Tibial nerve (tissue), 4 donors: ENCODE measurements around the gene TEKT1. TPM values are rescaled to one million over a fixed set of nuclear protein-coding genes. Genes with fewer than 3 reads are reported as not detected.

Source experiments
- DNase-seq, 2 donors: peaks; one replicate each; pipeline ENCODE4 v3.0.0-alpha.2; 2019; ENCODE audit warnings: low spot score in 2 of 2
- H3K27ac ChIP-seq, 4 donors: fragments of 200-600 bp; sonication (generic) in 3 of 4; one replicate each; pipeline ENCODE4 v1.5.1; 2017 to 2019; ENCODE audit warnings: mild to moderate bottlenecking in 1 of 4
- H3K27me3 ChIP-seq, 2 donors: fragments of 200-600 bp; sonication (generic) in 1 of 2; one replicate each; pipeline versions ENCODE4 v1.5.1 to v1.6.0; 2017 to 2019
- H3K36me3 ChIP-seq, 3 donors: fragments of 200-600 bp; sonication (generic); one replicate each; pipeline ENCODE4 v1.5.1; 2018 to 2019
- H3K4me1 ChIP-seq, 4 donors: fragments of 200-600 bp; sonication (generic) in 3 of 4; one replicate each; pipeline ENCODE4 v1.5.1; 2017 to 2019
- H3K4me3 ChIP-seq, 4 donors: fragments of 200-600 bp; sonication (generic) in 3 of 4; one replicate each; pipeline ENCODE4 v1.5.1; 2017 to 2019; ENCODE audit warnings: mild to moderate bottlenecking in 1 of 4, moderate library complexity in 1 of 4
- H3K9me3 ChIP-seq, 4 donors: fragments of 200-600 bp; sonication (generic) in 3 of 4; one replicate each; pipeline ENCODE4 v1.5.1; 2017 to 2019
- CTCF ChIP-seq, 5 experiments: fragments of 200-600 bp in 3 of 5; fragments of 450-650 bp in 2 of 5; sonication (generic) in 3 of 5; IDR thresholded peaks; one replicate each; pipeline ENCODE4 v1.5.1; 2016 to 2019; ENCODE audit warnings: antibody characterized with exemption in 5 of 5, mild to moderate bottlenecking in 3 of 5, moderate library complexity in 2 of 5
- EP300 ChIP-seq, 2 donors: sonication (generic); formaldehyde crosslinking; IDR thresholded peaks; one replicate each; pipeline ENCODE4 v1.6.1; 2017; ENCODE audit warnings: antibody characterized with exemption in 2 of 2, mild to moderate bottlenecking in 1 of 2
- POLR2A ChIP-seq, 2 donors: fragments of 450-650 bp; IDR thresholded peaks; one replicate each; pipeline ENCODE4 v1.6.1; 2017; ENCODE audit warnings: antibody characterized with exemption in 2 of 2, mild to moderate bottlenecking in 2 of 2, moderate library complexity in 2 of 2
- WGBS, 2 donors: methylation state at CpG; one replicate each; pipeline ENCODE4 v1.1.5; 2018; 5-methylcytosine and 5-hydroxymethylcytosine counted together
- total RNA-seq, 4 donors: library from RNA; depleted of rRNA; stranded (reverse); fragments of >200 nt; gene quantifications; one replicate each; pipeline ENCODE4 v1.1.0, GENCODE V29; 2016

The TEKT1 gene
- total RNA-seq, 4 donors from 2014 or later = not detected

GRCh38 chr17:6772016-6772415, 59.5 kb downstream of the TEKT1 start:
- no peak for DNase-seq
- H3K4me1 ChIP-seq = peaks cover 0 to 8% (median 0%) of the 10 kb centered on the region in 4 donors
- WGBS, 2 donors = 88 to 93% methylated on average over 1 of the region's 1 CpG
- H3K36me3 ChIP-seq = peaks cover 5 to 80% (median 47%) of the 10 kb centered on the region in 3 donors
- peaks cover 0 to 93% (median 20%) of the 10 kb centered on the region in 4 donors for H3K9me3 ChIP-seq
- TF ChIP-seq POLR2A (IDR thresholded peaks at IDR 0.05) (no peak), EP300 (IDR thresholded peaks at IDR 0.05) (no peak), CTCF (IDR thresholded peaks at IDR 0.05) (no peak)
- H3K27me3 ChIP-seq = no peaks in the 10 kb centered on the region
- H3K27ac ChIP-seq = no peak overlapping the region
- H3K4me3 ChIP-seq = no peak overlapping the region

GRCh38 chr17:6768447-6768846, 63.1 kb downstream of the TEKT1 start:
- peaks cover 5 to 100% (median 61%) of the 10 kb centered on the region in 3 donors for H3K36me3 ChIP-seq
- TF ChIP-seq POLR2A (IDR thresholded peaks at IDR 0.05) (no peak), CTCF (IDR thresholded peaks at IDR 0.05) (no peak), EP300 (IDR thresholded peaks at IDR 0.05) (no peak)
- 93 to 97% methylated on average over 2 of the region's 2 CpGs for WGBS, 2 donors

GRCh38 chr17:6761779-6762178, 69.8 kb downstream of the TEKT1 start:
- H3K27me3 ChIP-seq = no peaks in the 10 kb centered on the region
- DNase-seq = no peak
- peaks cover 0 to 88% (median 14%) of the 10 kb centered on the region in 3 donors for H3K36me3 ChIP-seq
- H3K4me1 ChIP-seq = peaks cover 0 to 16% (median 3%) of the 10 kb centered on the region in 4 donors
- no peak overlapping the region for H3K4me3 ChIP-seq
- no peak for TF ChIP-seq EP300 (IDR thresholded peaks at IDR 0.05)
- no peak for TF ChIP-seq CTCF (IDR thresholded peaks at IDR 0.05)
- no peak for TF ChIP-seq POLR2A (IDR thresholded peaks at IDR 0.05)
- 81 to 82% methylated on average over 8 of the region's 8 CpGs for WGBS, 2 donors
- H3K27ac ChIP-seq = no peak overlapping the region
- H3K9me3 ChIP-seq = peaks cover 0 to 13% (median 0%) of the 10 kb centered on the region in 4 donors

More at GRCh38 chr17:6768447-6768846, 63.1 kb downstream of the TEKT1 start:
- Histone ChIP-seq H3K27ac (no peak overlapping the region), H3K9me3 (peaks cover 0 to 72% (median 14%) of the 10 kb centered on the region in 4 donors), H3K27me3 (no peaks in the 10 kb centered on the region), H3K4me1 (no peaks in the 10 kb centered on the region), H3K4me3 (no peak overlapping the region)
- no peak for DNase-seq

- H3K27me3 ChIP-seq = no peaks in the 10 kb centered on the region
- peaks cover 0 to 48% (median 0%) of the 10 kb centered on the region in 3 donors for H3K36me3 ChIP-seq
- H3K27ac ChIP-seq = no peak overlapping the region
- H3K4me1 ChIP-seq = peaks cover 0 to 49% (median 22%) of the 10 kb centered on the region in 4 donors
- WGBS, 2 donors = 85 to 97% methylated on average over 2 of the region's 2 CpGs
- H3K4me3 ChIP-seq = no peak overlapping the region
- DNase-seq = no peak
- TF ChIP-seq POLR2A (IDR thresholded peaks at IDR 0.05) = no peak
- TF ChIP-seq CTCF (IDR thresholded peaks at IDR 0.05) = no peak
- no peak for TF ChIP-seq EP300 (IDR thresholded peaks at IDR 0.05)
- H3K9me3 ChIP-seq = no peaks in the 10 kb centered on the region
Observed at GRCh38 chr17:6757747-6758146, 73.8 kb downstream of the TEKT1 start.

- Histone ChIP-seq H3K9me3 (no peaks in the 10 kb centered on the region), H3K4me3 (peak overlapping the region; percentile 31 to 72 (median 50)), H3K27ac (peak overlapping the region in 3 of 4 donors; percentile 80 to 92 (median 86)), H3K27me3 (no peaks in the 10 kb centered on the region), H3K36me3 (peaks cover 0 to 36% (median 0%) of the 10 kb centered on the region in 3 donors), H3K4me1 (peaks cover 0 to 59% (median 30%) of the 10 kb centered on the region in 4 donors)
- no peak for DNase-seq
- WGBS, 2 donors = 65 to 67% methylated on average over 13 of the region's 13 CpGs
- no peak for TF ChIP-seq EP300 (IDR thresholded peaks at IDR 0.05)
Observed at GRCh38 chr17:6756425-6757031, 75.0 kb downstream of the TEKT1 start.
